ENCODE data around the gene NUDT14.

NUDT14 gene

GRCh38 chr14:105180592-105181548, at the start of gene NUDT14:
Gene NUDT14, minus strand, starts transcription at chr14:105181312. Its CDS starts 103 bp downstream, at chr14:105181209.
- peak; percentile 96 for DNase-seq (ENCODE audit: low spot score)

DNA sequence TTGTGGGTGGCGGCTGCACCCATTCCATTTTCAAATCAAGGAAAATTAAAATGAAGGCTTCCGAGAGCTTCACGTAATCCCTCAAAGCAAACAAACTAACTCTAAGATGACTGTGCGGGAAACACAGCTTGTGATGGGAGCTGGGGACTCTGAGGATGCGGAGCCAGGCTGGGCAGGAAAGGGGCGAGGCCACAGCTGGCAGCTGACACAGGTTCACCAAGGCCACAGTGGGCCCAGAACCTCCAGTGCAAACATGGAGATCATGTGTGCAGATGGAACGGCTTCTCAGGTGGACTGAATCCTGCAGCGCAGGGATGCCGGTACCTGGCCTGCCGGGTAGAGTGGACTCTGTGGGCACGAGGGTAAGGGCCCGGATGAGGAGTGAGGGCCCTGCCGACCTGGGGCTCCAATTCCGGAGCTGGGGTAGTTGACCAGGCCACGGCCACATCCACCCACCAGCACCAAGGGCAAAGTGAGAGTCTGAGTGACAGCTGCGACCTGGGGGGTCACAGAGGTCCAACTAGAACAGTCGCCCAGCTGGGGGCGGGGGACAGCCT, 48.1 kb upstream of the NUDT14 start:
- DNase-seq (ENCODE audit: low spot score) = no peak

- DNase-seq (ENCODE audit: low spot score) = no peak
Observed at GRCh38 chr14:105228562-105228961, 47.5 kb upstream of the NUDT14 start.

DNA sequence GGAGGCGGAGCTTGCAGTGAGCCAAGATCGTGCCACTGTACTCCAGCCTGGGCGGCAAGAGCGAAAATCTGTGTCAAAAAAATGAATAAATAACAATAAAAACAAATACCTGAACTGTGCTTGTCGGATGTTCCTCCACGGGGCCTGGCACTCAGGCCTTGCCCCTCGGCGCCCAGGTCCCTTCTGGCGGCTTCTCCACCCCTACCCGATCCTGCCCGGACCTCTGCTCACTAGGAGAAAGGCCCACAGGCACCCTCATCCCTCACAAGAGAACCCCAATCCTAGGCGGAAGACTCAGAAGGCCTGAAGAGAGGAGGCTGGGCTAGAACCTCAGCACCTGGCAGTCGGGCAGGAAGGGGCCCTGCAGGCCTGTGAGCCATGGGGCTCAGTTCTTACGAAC, 46.2 kb upstream of the NUDT14 start:
- no peak for DNase-seq (ENCODE audit: low spot score)

GRCh38 chr14:105226198-105226597, 45.1 kb upstream of the NUDT14 start:
- no peak for DNase-seq (ENCODE audit: low spot score)

GRCh38 chr14:105224845-105225570, 43.9 kb upstream of the NUDT14 start:
- no peak for DNase-seq (ENCODE audit: low spot score)

DNA sequence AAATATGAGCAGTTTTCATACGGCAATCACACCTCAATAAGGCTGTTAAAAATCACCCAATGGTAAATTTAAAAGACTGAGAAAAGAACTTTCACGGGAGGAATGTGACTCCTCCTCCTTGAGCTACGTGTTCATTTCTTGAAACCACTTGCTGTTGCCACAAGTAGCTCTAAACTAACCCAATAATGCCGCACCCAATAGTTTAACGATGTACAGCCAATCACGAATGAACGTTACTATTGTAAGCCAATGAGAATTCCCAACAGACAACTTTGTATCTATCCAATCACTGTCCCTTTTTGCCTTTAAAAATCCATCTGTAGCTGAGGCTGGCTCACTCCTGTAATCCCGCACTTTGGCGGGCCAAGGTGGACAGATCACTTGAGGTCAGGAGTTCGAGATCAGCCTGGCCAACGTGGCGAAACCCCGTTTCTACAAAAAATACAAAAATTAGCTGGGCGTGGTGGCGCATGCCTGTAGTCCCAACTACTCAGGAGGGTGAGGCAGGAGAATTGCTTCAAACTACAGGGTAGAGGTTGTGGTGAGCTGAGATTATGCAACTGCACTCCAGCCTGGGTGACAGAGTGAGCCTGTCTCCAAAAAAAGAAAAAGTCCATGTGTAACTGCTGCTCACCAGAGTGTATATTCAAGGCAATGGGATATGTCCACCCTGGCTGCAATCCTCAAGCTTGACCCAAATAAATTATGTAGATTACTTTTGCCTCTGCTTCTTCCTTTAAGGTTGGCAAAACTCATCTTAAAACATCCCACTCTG, 42.8 kb upstream of the NUDT14 start:
- DNase-seq (ENCODE audit: low spot score) = no peak

DNA sequence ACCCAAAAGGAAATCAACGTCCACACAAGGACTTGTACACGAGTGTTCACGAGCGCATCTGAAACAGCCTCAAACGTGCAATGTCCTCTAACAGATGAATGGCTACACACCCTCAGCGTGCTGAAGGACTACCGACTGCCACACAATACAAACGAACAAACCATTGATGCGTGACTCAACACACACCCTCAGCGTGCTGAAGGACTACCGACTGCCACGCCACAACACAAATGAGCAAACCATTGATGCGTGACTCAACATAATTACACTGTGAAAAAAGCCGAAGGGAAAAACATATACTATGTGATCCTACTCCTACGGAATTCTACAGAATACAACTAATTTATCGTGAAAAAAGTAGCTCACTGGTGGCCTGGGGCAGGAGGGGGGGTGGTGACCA, 42.1 kb upstream of the NUDT14 start:
- DNase-seq (ENCODE audit: low spot score) = no peak

DNA sequence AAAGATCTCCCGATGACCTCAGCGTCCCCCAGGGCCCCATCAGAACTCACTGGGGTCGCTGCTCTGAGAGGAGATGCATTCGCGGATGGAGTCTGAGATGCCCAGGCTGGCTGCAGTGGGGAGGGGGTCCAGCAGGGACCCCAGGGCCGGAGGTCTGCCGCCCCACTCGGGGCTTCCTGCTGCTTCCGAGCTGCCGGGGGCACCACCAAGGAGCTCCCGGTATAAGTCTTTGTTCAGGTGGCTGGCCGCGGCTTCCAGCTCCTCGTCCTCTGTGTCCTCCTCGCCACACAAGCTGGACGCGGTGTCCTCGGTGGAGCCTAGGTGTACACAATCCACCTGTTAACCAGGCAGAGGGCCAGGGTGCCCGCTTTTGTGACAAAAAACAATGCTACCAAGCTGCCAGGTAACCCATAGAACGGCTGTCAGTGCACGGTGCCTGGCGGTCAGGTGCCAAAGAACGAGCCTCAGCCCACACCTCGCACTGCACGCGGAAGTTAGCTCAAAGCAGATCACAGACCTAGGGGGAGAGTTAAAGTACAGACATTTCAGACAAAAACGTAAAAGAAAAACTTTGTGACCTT, 40.6 kb upstream of the NUDT14 start:
- DNase-seq (ENCODE audit: low spot score) = no peak

GRCh38 chr14:105220699-105221597, 39.8 kb upstream of the NUDT14 start:
- no peak for DNase-seq (ENCODE audit: low spot score)

DNA sequence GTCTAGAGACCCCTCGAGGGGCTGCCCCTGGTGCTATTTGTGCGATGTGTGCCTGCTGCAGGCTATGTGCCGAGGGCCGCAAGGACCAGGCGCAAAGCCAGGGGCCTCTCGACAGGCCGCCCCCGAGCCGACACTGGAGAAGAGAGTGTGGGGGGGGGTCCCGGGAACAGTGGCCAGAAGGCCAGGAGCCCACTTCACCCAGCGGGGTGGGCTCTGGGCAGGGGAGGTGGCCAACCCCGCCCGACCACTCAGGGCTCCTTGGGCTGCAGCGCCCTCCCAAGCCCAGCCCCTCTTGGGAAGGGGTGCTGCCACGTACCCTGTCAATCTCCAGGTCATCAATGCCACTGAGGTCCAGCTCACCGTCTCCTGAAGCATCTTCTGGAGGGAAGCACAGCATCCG, 38.6 kb upstream of the NUDT14 start:
- DNase-seq (ENCODE audit: low spot score) = no peak

- no peak for DNase-seq (ENCODE audit: low spot score)
Observed at GRCh38 chr14:105219043-105219612, 38.0 kb upstream of the NUDT14 start.

- DNase-seq (ENCODE audit: low spot score) = no peak
Observed at GRCh38 chr14:105218611-105219010, 37.5 kb upstream of the NUDT14 start.

- no peak for DNase-seq (ENCODE audit: low spot score)
Observed at GRCh38 chr14:105217774-105218173, 36.7 kb upstream of the NUDT14 start.

GRCh38 chr14:105216490-105217247, 35.6 kb upstream of the NUDT14 start:
- DNase-seq (ENCODE audit: low spot score) = no peak

DNA sequence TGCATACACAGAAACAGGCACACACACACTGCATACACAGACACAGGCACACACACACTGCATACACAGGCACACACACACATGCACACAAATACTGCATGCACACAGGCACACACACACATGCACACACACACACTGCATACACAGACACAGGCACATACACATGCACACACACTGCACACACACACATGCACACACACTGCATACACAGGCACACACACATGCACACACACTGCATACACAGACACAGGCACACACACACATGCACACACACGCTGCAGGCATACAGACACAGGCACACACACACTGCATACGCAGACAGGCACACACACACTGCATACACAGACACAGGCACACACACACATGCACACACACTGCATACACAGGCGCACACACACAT, 34.5 kb upstream of the NUDT14 start:
- no peak for DNase-seq (ENCODE audit: low spot score)

DNA sequence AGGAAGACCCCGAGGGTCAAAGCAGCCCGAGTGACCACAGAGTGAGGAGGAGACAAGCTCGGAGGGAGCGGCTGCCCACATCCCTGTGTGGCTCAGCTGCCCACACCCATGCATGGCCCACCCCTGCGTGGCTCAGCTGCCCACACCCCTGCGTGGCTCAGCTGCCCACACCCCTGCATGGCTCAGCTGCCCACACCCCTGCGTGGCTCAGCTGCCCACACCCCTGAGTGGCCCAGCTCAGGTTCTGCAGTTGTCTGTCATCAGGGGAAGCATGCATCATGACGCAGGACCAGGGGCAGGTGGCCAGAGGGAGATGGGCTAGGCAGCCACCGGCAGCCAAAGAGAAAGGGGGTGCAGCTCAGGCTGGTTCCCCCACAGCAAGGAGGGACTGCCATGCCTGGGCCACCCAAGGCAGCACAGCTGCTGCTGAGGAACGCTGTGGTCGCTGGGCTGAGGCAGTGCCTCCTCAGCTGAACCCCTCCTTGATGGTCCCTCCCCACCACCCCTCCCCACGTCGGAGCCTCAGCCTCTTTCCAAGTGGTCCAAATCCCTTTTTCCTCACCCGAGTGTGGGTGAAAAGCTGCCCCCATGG, 33.3 kb upstream of the NUDT14 start:
- DNase-seq (ENCODE audit: low spot score) = no peak

- no peak for DNase-seq (ENCODE audit: low spot score)
Observed at GRCh38 chr14:105213361-105213760, 32.2 kb upstream of the NUDT14 start.

All from D341Med (cell line).